ENCODE measurements around the gene CD58.
A peak's percentile ranks its signal among the peaks of the same experiment; 100 is the strongest.

CD58 gene

GRCh38 chr1:116491700-116492357 is 79.0 kb downstream of the CD58 start:
- DNase-seq, result no peak

GRCh38 chr1:116490588-116490987 is 80.2 kb downstream of the CD58 start:
- no peak for DNase-seq

- no peak for DNase-seq
These were observed 81.6 kb downstream of the CD58 start for GRCh38 chr1:116489231-116489697.

GRCh38 chr1:116488071-116488470 is 82.8 kb downstream of the CD58 start:
- no peak for DNase-seq

GRCh38 chr1:116487583-116487982 is 83.2 kb downstream of the CD58 start:
- DNase-seq, result no peak

- DNase-seq, result no peak
These were observed 83.8 kb downstream of the CD58 start for GRCh38 chr1:116487031-116487430.

- no peak for DNase-seq
These were observed 84.4 kb downstream of the CD58 start for GRCh38 chr1:116486424-116486823.

- no peak for DNase-seq
These were observed 84.8 kb downstream of the CD58 start for GRCh38 chr1:116485976-116486375.

- DNase-seq, result peak; percentile 94
These were observed 85.6 kb downstream of the CD58 start for GRCh38 chr1:116485071-116485735.

GRCh38 chr1:116483481-116484309 is 87.1 kb downstream of the CD58 start:
- DNase-seq, result no peak

- no peak for DNase-seq
These were observed 88.3 kb downstream of the CD58 start for GRCh38 chr1:116482490-116482889.

GRCh38 chr1:116481934-116482333 is 88.9 kb downstream of the CD58 start:
- no peak for DNase-seq

GRCh38 chr1:116478621-116479020 is 92.2 kb downstream of the CD58 start:
- DNase-seq, result no peak

GRCh38 chr1:116477429-116477828 is 93.4 kb downstream of the CD58 start:
- no peak for DNase-seq

GRCh38 chr1:116476321-116476720 is 94.5 kb downstream of the CD58 start:
- no peak for DNase-seq

GRCh38 chr1:116475850-116476218 is 95.0 kb downstream of the CD58 start:
- DNase-seq, result no peak

- DNase-seq, result no peak
These were observed 95.6 kb downstream of the CD58 start for GRCh38 chr1:116474921-116475849.

- DNase-seq, result no peak
These were observed 98.3 kb downstream of the CD58 start for GRCh38 chr1:116472431-116472961.

- no peak for DNase-seq
These were observed 99.6 kb downstream of the CD58 start for GRCh38 chr1:116471241-116471640.

GRCh38 chr1:116470671-116471070 is 100.2 kb downstream of the CD58 start:
- DNase-seq, result no peak

- no peak for DNase-seq
These were observed 103.8 kb downstream of the CD58 start for GRCh38 chr1:116466810-116467557.

Measured in CD4-positive, alpha-beta T cell treated with Interleukin-17A for 4 hours (primary cell).